NT2/D1 (cell line): ENCODE measurements around the gene PGBD5.

Source experiments
- DNase-seq: peaks from one replicate; pipeline ENCODE4 v3.0.0-alpha.2; 2011; ENCODE audit warnings: low read depth, low spot score
- H3K27me3 ChIP-seq: 2 replicates; pipeline ENCODE4 v1.6.0; 2011; ENCODE audit warnings: mild to moderate bottlenecking; ENCODE audit not compliant: insufficient read length, insufficient read depth
- H3K36me3 ChIP-seq: 2 replicates; pipeline ENCODE4 v1.6.1; 2011; ENCODE audit warnings: mild to moderate bottlenecking, low read length, mixed read lengths; ENCODE audit not compliant: insufficient read depth, insufficient read length
- H3K4me1 ChIP-seq: 2 replicates; pipeline ENCODE4 v1.5.1; 2011; ENCODE audit not compliant: insufficient read depth, insufficient read length
- H3K4me3 ChIP-seq: 2 replicates; pipeline ENCODE4 v1.5.1; 2011; ENCODE audit warnings: low read depth; ENCODE audit not compliant: insufficient read length
- H3K9ac ChIP-seq: 2 replicates; pipeline ENCODE4 v1.6.0; 2011; ENCODE audit warnings: low read depth; ENCODE audit not compliant: insufficient read length
- H3K9me3 ChIP-seq: 2 replicates; pipeline ENCODE4 v1.5.1; 2011; ENCODE audit warnings: mild to moderate bottlenecking, low read length; ENCODE audit not compliant: insufficient read depth
- SUZ12 ChIP-seq: IDR thresholded peaks from 2 replicates; pipeline ENCODE4 v1.6.1; 2011; ENCODE audit not compliant: insufficient read length, insufficient read depth; ENCODE audit errors: extremely low read depth
- YY1 ChIP-seq: IDR thresholded peaks from 2 replicates; pipeline ENCODE4 v1.6.1; 2011; ENCODE audit not compliant: insufficient read length, insufficient read depth
- ZNF274 ChIP-seq: IDR thresholded peaks from 2 replicates; pipeline ENCODE4 v1.6.1; 2011; ENCODE audit warnings: mild to moderate bottlenecking, low read depth, low read length

Gene PGBD5

DNA sequence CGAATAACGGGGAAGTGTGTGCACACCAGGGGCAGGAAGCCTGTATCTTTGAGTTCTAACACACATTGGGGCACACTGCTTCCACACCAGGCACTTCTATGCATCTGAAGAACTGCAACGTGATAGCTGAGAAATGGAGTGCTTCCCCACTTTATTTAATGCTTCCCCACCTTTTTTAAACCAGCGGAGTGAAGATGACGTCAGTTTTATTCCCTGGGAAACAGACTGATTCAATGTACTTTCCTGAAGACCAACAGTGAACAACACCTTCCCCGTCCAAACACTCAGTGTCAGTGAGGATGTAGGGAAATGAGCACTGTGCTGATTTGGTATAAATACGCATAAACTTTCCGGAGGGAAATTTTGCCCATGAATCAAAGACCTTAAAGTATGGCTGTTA is 87.1 kb downstream of the PGBD5 start:
- Histone ChIP-seq H3K9me3 (no peaks in the 10 kb centered on the region), H3K27me3 (no peaks in the 10 kb centered on the region), H3K4me1 (no peaks in the 10 kb centered on the region), H3K36me3 (no peaks in the 10 kb centered on the region), H3K9ac (no peak overlapping the region), H3K4me3 (no peak overlapping the region)
- DNase-seq: no peak
- TF ChIP-seq ZNF274: no peak
- TF ChIP-seq YY1: no peak
- no peak for TF ChIP-seq SUZ12

DNA sequence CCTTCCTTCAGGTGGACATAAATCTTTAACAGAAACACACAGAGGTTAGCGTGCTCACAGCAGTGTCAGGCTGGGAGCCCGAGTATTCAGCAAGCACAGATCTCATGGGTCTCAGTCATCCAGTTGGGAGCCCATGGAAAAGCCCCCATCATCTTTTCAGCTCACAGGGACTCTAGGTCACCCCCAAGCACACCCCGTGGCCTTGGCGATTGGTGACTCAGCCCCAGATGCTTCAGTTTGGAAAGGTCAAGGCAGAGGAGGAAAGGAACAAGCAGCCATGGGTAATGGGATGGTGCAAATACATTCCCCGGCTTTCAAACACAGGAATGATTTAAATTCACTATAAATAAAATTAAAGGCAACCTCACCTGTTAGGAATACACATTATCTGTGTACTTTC is 88.9 kb downstream of the PGBD5 start:
- DNase-seq: no peak
- TF ChIP-seq SUZ12: no peak
- no peak for TF ChIP-seq ZNF274
- no peak for TF ChIP-seq YY1
- Histone ChIP-seq H3K27me3 (no peaks in the 10 kb centered on the region), H3K4me1 (peaks cover 6% of the 10 kb centered on the region), H3K9me3 (no peaks in the 10 kb centered on the region), H3K36me3 (no peaks in the 10 kb centered on the region), H3K4me3 (no peak overlapping the region), H3K9ac (no peak overlapping the region)

DNA sequence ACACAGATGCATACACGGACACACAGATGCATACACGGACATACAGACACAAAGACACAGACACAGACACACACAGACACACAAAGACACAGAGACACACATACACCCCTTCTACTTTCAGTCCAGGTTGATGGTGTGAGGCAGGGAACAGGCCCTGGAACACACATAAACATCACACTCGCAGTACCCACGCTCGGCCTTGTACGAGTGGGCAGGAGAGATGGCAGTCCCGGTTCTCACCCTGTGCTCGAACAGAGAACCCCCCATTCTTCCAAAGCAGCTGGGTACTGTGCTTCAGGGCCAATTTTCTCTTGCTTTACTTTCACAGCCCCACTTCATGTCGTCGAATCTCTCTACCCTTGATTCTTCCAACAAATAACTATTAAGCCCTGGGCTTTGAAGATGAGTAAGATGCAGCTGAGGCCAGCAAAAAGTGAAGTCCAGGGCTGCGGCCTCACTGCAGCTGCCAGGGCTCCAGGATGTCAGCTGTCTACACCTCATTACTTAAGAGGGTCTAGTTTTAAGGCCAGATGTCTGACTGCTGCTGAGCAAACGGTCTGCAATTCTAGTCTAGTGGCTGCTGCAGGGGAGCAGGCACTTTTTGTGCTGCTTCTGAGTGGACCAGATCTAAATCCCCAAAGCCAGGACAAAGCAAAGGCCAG is 90.1 kb downstream of the PGBD5 start:
- H3K4me3 ChIP-seq: no peak overlapping the region
- no peaks in the 10 kb centered on the region for H3K27me3 ChIP-seq
- H3K4me1 ChIP-seq: peaks cover 6% of the 10 kb centered on the region
- TF ChIP-seq YY1 (no peak), ZNF274 (no peak), SUZ12 (no peak)
- DNase-seq: no peak
- no peaks in the 10 kb centered on the region for H3K36me3 ChIP-seq
- H3K9ac ChIP-seq: no peak overlapping the region
- no peaks in the 10 kb centered on the region for H3K9me3 ChIP-seq

DNA sequence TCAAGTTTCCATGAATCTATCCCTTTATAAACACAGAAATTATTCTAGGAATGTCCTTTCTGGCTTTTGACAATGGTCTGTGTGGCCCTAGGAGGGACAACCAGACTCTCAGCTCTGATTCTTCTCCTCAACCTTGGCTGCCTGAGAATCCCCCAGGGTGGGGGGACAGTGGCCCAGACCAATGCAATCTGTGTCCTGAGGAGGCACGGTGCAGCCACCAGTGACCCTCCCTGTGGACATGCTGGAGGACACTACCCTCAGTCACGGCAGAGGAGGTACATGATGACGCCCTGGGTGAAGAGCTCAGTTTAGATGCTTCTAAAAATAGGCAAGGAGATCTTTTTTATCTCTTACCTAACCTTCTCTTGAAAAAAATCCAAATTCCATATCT is 91.7 kb downstream of the PGBD5 start:
- Histone ChIP-seq H3K27me3 (no peaks in the 10 kb centered on the region), H3K4me1 (peaks cover 6% of the 10 kb centered on the region), H3K9me3 (no peaks in the 10 kb centered on the region), H3K9ac (no peak overlapping the region), H3K36me3 (no peaks in the 10 kb centered on the region), H3K4me3 (no peak overlapping the region)
- no peak for TF ChIP-seq YY1
- no peak for TF ChIP-seq ZNF274
- no peak for TF ChIP-seq SUZ12
- no peak for DNase-seq

DNA sequence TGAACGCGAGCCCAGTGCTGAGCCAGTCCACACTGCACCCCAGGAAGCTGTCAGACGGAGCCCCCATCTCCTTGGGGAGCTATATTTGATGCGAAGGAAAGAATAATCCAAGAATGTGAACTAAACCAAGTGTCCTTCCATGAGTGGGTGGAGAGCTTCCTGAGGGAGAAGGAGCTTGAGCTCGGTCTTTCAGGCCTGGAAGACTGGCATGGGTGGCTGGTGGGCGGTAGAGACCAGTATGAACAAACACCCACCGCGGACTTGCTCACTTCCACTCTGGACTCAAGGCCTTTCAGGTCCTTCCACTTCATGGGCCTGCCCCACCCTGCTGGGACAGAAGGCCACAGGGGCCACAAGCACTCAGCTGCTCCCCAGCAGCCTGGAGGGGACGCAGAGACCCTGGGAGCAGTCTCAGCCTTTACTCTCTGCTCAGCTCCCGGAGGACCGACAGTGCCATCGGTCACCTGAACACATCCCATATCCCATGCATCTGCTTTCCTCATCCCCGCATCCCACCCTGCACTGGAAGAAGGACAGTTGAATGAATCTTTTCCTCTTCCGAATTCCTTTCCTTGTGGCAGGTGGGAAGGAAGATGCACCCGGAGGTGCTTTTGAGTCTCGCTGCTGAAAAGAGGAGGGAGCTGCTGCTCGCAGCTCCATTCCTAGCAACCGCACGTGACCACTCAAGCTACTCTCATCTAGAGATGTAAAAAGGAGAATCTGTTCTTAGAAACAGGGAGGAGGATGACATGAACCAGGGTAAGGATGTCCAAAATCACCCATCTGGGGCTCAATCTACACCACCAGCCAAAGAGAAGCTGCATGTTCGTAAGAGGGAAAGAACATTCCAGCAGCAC is 92.3 kb downstream of the PGBD5 start:
- no peak overlapping the region for H3K9ac ChIP-seq
- no peak overlapping the region for H3K4me3 ChIP-seq
- TF ChIP-seq YY1 (no peak), SUZ12 (no peak), ZNF274 (no peak)

DNA sequence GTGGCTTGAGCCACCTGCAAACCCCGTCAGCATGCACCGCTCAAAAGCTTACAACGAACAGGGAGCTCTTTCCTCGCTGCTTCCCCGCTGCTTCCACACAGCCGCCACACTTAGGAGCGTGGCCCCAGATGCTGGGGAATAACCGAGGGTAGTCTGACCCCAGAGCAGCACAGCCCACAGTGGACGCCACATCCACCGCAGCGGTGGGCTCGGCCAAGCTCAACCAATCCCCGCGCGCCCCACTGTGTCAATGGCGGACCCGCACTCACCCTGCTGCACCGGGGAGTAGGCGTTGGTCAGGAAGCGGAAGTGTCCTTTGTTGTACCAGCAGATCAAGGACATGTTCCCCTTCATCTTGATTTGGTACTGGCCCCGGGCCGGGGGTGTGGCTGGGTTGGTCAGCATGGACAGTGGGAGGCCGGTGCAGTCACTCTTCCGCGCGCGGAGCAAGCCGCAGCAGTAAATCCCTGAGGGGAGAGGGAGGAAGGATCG is 93.5 kb downstream of the PGBD5 start:
- Histone ChIP-seq H3K4me1 (peaks cover 6% of the 10 kb centered on the region), H3K9ac (no peak overlapping the region), H3K36me3 (no peaks in the 10 kb centered on the region), H3K27me3 (no peaks in the 10 kb centered on the region), H3K4me3 (no peak overlapping the region), H3K9me3 (no peaks in the 10 kb centered on the region)
- TF ChIP-seq SUZ12 (no peak), ZNF274 (no peak), YY1 (no peak)
- no peak for DNase-seq

More for the DNA sequence above, 92.3 kb downstream of the PGBD5 start:
- DNase-seq: no peak
- H3K9me3 ChIP-seq: no peaks in the 10 kb centered on the region
- no peaks in the 10 kb centered on the region for H3K27me3 ChIP-seq
- peaks cover 6% of the 10 kb centered on the region for H3K4me1 ChIP-seq
- H3K36me3 ChIP-seq: no peaks in the 10 kb centered on the region

DNA sequence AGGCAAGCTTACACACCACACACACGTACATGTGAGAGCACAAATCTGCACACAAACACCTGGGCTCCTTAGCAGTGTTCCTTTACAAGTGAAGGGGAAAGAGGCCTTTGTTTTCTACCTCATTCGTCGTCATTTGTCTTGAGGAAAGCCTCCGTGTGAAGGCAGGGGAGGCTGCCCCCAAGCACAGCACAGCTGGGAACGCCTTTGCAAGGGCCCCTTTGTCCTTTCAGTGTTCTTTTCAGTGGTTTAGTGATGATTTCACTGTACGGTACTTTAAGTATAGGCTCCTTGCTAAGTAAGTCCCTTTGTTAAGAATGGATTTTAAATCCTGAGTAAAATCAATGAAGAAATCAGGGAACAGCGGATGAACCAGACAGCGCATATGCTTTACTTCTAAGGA is 94.1 kb downstream of the PGBD5 start:
- no peaks in the 10 kb centered on the region for H3K36me3 ChIP-seq
- no peaks in the 10 kb centered on the region for H3K9me3 ChIP-seq
- H3K27me3 ChIP-seq: no peaks in the 10 kb centered on the region
- DNase-seq: peak; percentile 47
- no peak overlapping the region for H3K4me3 ChIP-seq
- no peak overlapping the region for H3K9ac ChIP-seq
- no peak for TF ChIP-seq YY1
- TF ChIP-seq SUZ12: no peak
- TF ChIP-seq ZNF274: no peak
- peaks cover 9% of the 10 kb centered on the region for H3K4me1 ChIP-seq
